Loucy (cell line): Measurements from ENCODE around the gene CDH22.

Source experiments
- CTCF ChIP-seq: fragments of 200-600 bp; sonication (generic); conservative IDR thresholded peaks from 2 replicates; pipeline ENCODE4 v1.5.1; 2014; ENCODE audit warnings: mild to moderate bottlenecking, antibody characterized with exemption, low read length
- EZH2phosphoT487 ChIP-seq: fragments of 200-600 bp; IDR thresholded peaks from 2 replicates; pipeline ENCODE4 v1.6.1; 2018; ENCODE audit warnings: antibody characterized with exemption, mild to moderate bottlenecking, moderate library complexity, borderline replicate concordance

GRCh38 chr20:46230801-46231282, 77.5 kb downstream of the CDH22 start:
- no peak for TF ChIP-seq CTCF
- no peak for TF ChIP-seq EZH2phosphoT487
